ENCODE results near the gene GUCY2C. TPM values are rescaled to one million over a fixed set of nuclear protein-coding genes. Genes with fewer than 3 reads are reported as not detected.

Gene GUCY2C
- total RNA-seq, 2 experiments from 2014 or later = 0.16 to 0.32 TPM

DNA sequence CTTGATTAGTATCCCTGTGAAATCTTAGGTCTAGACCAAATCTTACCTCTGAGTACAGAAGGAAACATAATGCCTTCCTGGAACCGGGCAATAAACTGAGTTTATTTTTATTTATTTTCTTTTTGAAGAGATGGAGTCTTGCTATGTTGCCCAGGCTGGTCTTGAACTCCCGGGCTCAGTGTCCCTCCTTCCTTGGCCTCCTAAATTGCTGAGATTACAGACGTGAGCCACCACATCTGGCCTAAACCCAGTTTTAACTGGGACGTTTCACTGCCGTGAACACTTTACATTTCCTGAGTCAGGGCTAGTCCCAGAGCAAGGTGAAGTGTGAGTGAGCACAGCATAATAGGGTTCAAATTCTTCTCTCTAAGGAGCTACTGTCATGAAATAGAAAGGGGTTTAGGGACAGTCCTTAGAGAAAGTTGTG is 671 bp downstream of the GUCY2C start:
- TF ChIP-seq EZH2phosphoT487 (IDR thresholded peaks at IDR 0.05; ENCODE audit: borderline replicate concordance, low read depth, low read length) = no peak
- TF ChIP-seq, protein P1, sequence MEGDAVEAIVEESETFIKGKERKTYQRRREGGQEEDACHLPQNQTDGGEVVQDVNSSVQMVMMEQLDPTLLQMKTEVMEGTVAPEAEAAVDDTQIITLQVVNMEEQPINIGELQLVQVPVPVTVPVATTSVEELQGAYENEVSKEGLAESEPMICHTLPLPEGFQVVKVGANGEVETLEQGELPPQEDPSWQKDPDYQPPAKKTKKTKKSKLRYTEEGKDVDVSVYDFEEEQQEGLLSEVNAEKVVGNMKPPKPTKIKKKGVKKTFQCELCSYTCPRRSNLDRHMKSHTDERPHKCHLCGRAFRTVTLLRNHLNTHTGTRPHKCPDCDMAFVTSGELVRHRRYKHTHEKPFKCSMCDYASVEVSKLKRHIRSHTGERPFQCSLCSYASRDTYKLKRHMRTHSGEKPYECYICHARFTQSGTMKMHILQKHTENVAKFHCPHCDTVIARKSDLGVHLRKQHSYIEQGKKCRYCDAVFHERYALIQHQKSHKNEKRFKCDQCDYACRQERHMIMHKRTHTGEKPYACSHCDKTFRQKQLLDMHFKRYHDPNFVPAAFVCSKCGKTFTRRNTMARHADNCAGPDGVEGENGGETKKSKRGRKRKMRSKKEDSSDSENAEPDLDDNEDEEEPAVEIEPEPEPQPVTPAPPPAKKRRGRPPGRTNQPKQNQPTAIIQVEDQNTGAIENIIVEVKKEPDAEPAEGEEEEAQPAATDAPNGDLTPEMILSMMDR (conservative IDR thresholded peaks at IDR 0.05; ENCODE audit: low read length) = no peak
- Histone ChIP-seq H2AFZ (ENCODE audit: low read length) (peak overlapping the region; percentile 51; the same call in 1 of the 2 replicates), H3K9me2 (ENCODE audit: insufficient read depth, low read length) (no peaks in the 10 kb centered on the region), H3K79me2 (ENCODE audit: insufficient read depth, low read depth, low read length) (no peaks in the 10 kb centered on the region), H3K4me3 (ENCODE audit: low read depth, low read length, poor library complexity, severe bottlenecking) (no peak overlapping the region), H3K9me3 (ENCODE audit: low read length) (no peaks in the 10 kb centered on the region), H3K4me2 (ENCODE audit: low read length) (no peak overlapping the region), H3K4me1 (ENCODE audit: insufficient read depth, low read length, poor library complexity, severe bottlenecking) (no peaks in the 10 kb centered on the region), H3K36me3 (ENCODE audit: insufficient read depth, low read length) (no peaks in the 10 kb centered on the region), H3K27ac (ENCODE audit: low read depth, low read length, poor library complexity, severe bottlenecking) (no peak overlapping the region), H4K20me1 (ENCODE audit: insufficient read depth, low read length) (no peaks in the 10 kb centered on the region)
- DNase-seq (ENCODE audit: low spot score) = no peak
- CTCF ChIA-PET (ENCODE audit: unreplicated experiment) = no interaction called here
- intact Hi-C loops (cut with micrococcal nuclease; ENCODE audit: unreplicated experiment) = no loop called here
- BruUV-seq (replicated peaks) = no TSS peak
- POLR2A ChIA-PET = interaction anchor here (0.7 kb wide), 1 partner anchor 74 kb away, joined by 3 read pairs; no protein-coding TSS in a partner anchor

DNA sequence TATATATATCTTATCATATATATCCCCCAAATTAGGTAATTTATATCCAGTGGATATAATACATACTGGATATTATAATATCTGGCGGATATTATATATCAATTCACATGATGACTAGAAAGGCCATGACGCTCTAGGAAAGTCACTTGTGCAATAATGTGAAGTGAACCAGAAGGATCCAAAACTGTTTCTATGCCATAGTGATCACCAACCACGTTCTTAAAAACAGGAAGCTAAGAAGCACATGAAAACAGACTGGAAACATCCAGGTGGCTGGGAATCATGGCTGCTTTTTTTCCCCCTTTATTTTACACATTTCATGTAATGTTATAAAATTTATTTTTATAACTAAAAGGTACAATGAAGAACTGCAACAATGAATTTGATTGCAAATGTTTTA is 1.4 kb downstream of the GUCY2C start:
- DNase-seq (ENCODE audit: low spot score) = peak; percentile 11
- ChIA-PET CTCF (ENCODE audit: unreplicated experiment) (no interaction called here), POLR2A (interaction anchor here (0.7 kb wide), 1 partner anchor 75 kb away, joined by 3 read pairs; no protein-coding TSS in a partner anchor)
- Histone ChIP-seq H4K20me1 (ENCODE audit: insufficient read depth, low read length) (no peaks in the 10 kb centered on the region), H3K79me2 (ENCODE audit: insufficient read depth, low read depth, low read length) (no peaks in the 10 kb centered on the region), H3K27ac (ENCODE audit: low read depth, low read length, poor library complexity, severe bottlenecking) (no peak overlapping the region), H3K4me3 (ENCODE audit: low read depth, low read length, poor library complexity, severe bottlenecking) (no peak overlapping the region), H3K36me3 (ENCODE audit: insufficient read depth, low read length) (no peaks in the 10 kb centered on the region), H3K4me1 (ENCODE audit: insufficient read depth, low read length, poor library complexity, severe bottlenecking) (no peaks in the 10 kb centered on the region), H3K9me2 (ENCODE audit: insufficient read depth, low read length) (no peaks in the 10 kb centered on the region), H3K9me3 (ENCODE audit: low read length) (no peaks in the 10 kb centered on the region), H3K4me2 (ENCODE audit: low read length) (no peak overlapping the region), H2AFZ (ENCODE audit: low read length) (no peak overlapping the region)
- TF ChIP-seq, protein P1 (conservative IDR thresholded peaks at IDR 0.05; ENCODE audit: low read length) = no peak
- no peak for TF ChIP-seq EZH2phosphoT487 (IDR thresholded peaks at IDR 0.05; ENCODE audit: borderline replicate concordance, low read depth, low read length)
- intact Hi-C loops (cut with micrococcal nuclease; ENCODE audit: unreplicated experiment) = no loop called here
- no TSS peak for BruUV-seq (replicated peaks)

DNA sequence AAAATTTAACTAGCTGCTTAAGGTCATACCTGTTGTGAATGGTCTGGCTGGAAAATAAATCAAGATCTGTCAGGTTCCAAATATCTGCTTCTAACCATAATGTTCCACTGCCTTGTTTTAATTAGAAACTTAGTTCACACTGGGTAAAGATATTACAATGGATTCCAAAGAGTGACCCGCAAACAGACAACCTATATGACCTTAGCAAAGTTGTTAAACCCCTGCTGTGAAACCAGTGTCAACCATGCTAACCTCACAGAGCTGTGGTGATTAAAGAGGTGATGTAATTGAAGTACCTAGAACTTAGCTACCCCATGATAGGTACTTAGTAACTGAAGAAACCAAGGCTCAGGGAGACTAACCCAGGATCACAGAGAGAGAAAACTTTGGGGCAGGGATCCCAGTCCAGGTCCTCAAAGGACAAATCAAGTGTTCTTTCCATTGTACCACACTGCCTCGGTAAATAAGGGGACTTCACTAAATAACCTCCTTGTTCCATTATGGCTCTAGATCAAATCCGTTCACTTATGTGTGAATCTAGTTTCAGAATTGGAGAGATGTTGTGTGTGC is 2.2 kb downstream of the GUCY2C start:
- H3K9me3 ChIP-seq (ENCODE audit: low read length) = no peaks in the 10 kb centered on the region
- H3K9me2 ChIP-seq (ENCODE audit: insufficient read depth, low read length) = no peaks in the 10 kb centered on the region
- H3K79me2 ChIP-seq (ENCODE audit: insufficient read depth, low read depth, low read length) = no peaks in the 10 kb centered on the region
- H3K36me3 ChIP-seq (ENCODE audit: insufficient read depth, low read length) = no peaks in the 10 kb centered on the region
- H3K4me3 ChIP-seq (ENCODE audit: low read depth, low read length, poor library complexity, severe bottlenecking) = no peak overlapping the region
- H3K4me2 ChIP-seq (ENCODE audit: low read length) = no peak overlapping the region
- BruUV-seq (replicated peaks) = no TSS peak
- POLR2A ChIA-PET = interaction anchor here (0.6 to 1.3 kb wide), 2 partner anchors 8 to 648 kb away, joined by 3 to 5 read pairs; no protein-coding TSS in a partner anchor
- intact Hi-C loops (cut with micrococcal nuclease; ENCODE audit: unreplicated experiment) = no loop called here
- DNase-seq (ENCODE audit: low spot score) = no peak
- TF ChIP-seq, protein P1 (conservative IDR thresholded peaks at IDR 0.05; ENCODE audit: low read length) = no peak
- no peak for TF ChIP-seq EZH2phosphoT487 (IDR thresholded peaks at IDR 0.05; ENCODE audit: borderline replicate concordance, low read depth, low read length)
- no peak overlapping the region for H3K27ac ChIP-seq (ENCODE audit: low read depth, low read length, poor library complexity, severe bottlenecking)
- H2AFZ ChIP-seq (ENCODE audit: low read length) = no peak overlapping the region
- H4K20me1 ChIP-seq (ENCODE audit: insufficient read depth, low read length) = no peaks in the 10 kb centered on the region
- H3K4me1 ChIP-seq (ENCODE audit: insufficient read depth, low read length, poor library complexity, severe bottlenecking) = no peaks in the 10 kb centered on the region
- CTCF ChIA-PET (ENCODE audit: unreplicated experiment) = interaction anchor here (1.4 kb wide), 1 partner anchor 17 kb away, joined by 4 read pairs; no protein-coding TSS in a partner anchor
